GM12892 (cell line): ENCODE measurements around the gene NPAS2.

Source experiments
- DNase-seq: peaks from one replicate; pipeline ENCODE4 v3.0.0; 2011; ENCODE audit not compliant: insufficient read length
- FAIRE-seq: peaks from 2 replicates; lab custom pipeline; 2011; peaks lifted over from hg19 to GRCh38; lab: Jason Lieb, UNC
- POLR2A ChIP-seq: IDR thresholded peaks from 2 replicates; pipeline ENCODE4 v1.6.1; 2011; ENCODE audit warnings: low read depth, low read length, control low read depth
- POLR2AphosphoS5 ChIP-seq: IDR thresholded peaks from 2 replicates; pipeline ENCODE4 v1.6.1; 2011; ENCODE audit warnings: low read depth, low read length, control low read depth
- TAF1 ChIP-seq: IDR thresholded peaks from 2 replicates; pipeline ENCODE4 v1.6.1; 2011; ENCODE audit warnings: low read depth, mild to moderate bottlenecking, control low read depth, low read length, borderline replicate concordance

NPAS2 gene

GRCh38 chr2:100802066-100802465 lies 17.9 kb upstream of the NPAS2 start:
- no peak for FAIRE-seq
- DNase-seq = no peak

GRCh38 chr2:100803334-100803733 lies 16.6 kb upstream of the NPAS2 start:
- DNase-seq = no peak
- no peak for TF ChIP-seq POLR2AphosphoS5
- TF ChIP-seq TAF1 = no peak
- no peak for TF ChIP-seq POLR2A
- FAIRE-seq = no peak

More at GRCh38 chr2:100802066-100802465, 17.9 kb upstream of the NPAS2 start:
- TF ChIP-seq POLR2AphosphoS5 (no peak), TAF1 (no peak), POLR2A (no peak)

GRCh38 chr2:100806550-100806949 lies 13.4 kb upstream of the NPAS2 start:
- FAIRE-seq = no peak
- no peak for DNase-seq
- TF ChIP-seq TAF1 = no peak
- no peak for TF ChIP-seq POLR2AphosphoS5
- TF ChIP-seq POLR2A = no peak

- no peak for DNase-seq
- no peak for FAIRE-seq
- TF ChIP-seq POLR2A = no peak
Observed at GRCh38 chr2:100807707-100808106, 12.2 kb upstream of the NPAS2 start.

- DNase-seq (no peak), FAIRE-seq (no peak)
- no peak for TF ChIP-seq POLR2AphosphoS5
- no peak for TF ChIP-seq TAF1
- TF ChIP-seq POLR2A = no peak
Observed at GRCh38 chr2:100808582-100808981, 11.4 kb upstream of the NPAS2 start.

GRCh38 chr2:100809506-100809905 lies 10.4 kb upstream of the NPAS2 start:
- DNase-seq (no peak), FAIRE-seq (no peak)
- TF ChIP-seq TAF1 (no peak), POLR2AphosphoS5 (no peak)

- no peak for TF ChIP-seq TAF1
- DNase-seq = no peak
- no peak for FAIRE-seq
Observed at GRCh38 chr2:100810603-100811145, 9.3 kb upstream of the NPAS2 start.

GRCh38 chr2:100812116-100812515 lies 7.8 kb upstream of the NPAS2 start:
- no peak for FAIRE-seq
- no peak for TF ChIP-seq POLR2A
- no peak for TF ChIP-seq POLR2AphosphoS5
- TF ChIP-seq TAF1 = no peak
- no peak for DNase-seq

GRCh38 chr2:100812573-100812972 lies 7.4 kb upstream of the NPAS2 start:
- TF ChIP-seq TAF1 (no peak), POLR2A (no peak)
- FAIRE-seq (no peak), DNase-seq (no peak)

- DNase-seq = no peak
- no peak for FAIRE-seq
- TF ChIP-seq POLR2AphosphoS5 = no peak
- no peak for TF ChIP-seq TAF1
- TF ChIP-seq POLR2A = no peak
Observed at GRCh38 chr2:100813527-100813926, 6.4 kb upstream of the NPAS2 start.

GRCh38 chr2:100814043-100814442 lies 5.9 kb upstream of the NPAS2 start:
- FAIRE-seq (no peak), DNase-seq (no peak)
- TF ChIP-seq POLR2A (no peak), POLR2AphosphoS5 (no peak), TAF1 (no peak)

GRCh38 chr2:100814453-100814852 lies 5.5 kb upstream of the NPAS2 start:
- DNase-seq (no peak), FAIRE-seq (no peak)
- no peak for TF ChIP-seq POLR2AphosphoS5

- DNase-seq = no peak
- no peak for TF ChIP-seq POLR2AphosphoS5
- no peak for TF ChIP-seq POLR2A
- TF ChIP-seq TAF1 = no peak
- FAIRE-seq = no peak
Observed at GRCh38 chr2:100817388-100817985, 2.5 kb upstream of the NPAS2 start.
